GM12873 (cell line): Measurements from ENCODE around the gene PSMA8.

Source experiments
- TF ChIP-seq, protein P1 (sequence below): IDR thresholded peaks from 2 replicates; pipeline ENCODE4 v1.5.1; 2012; ENCODE audit warnings: low read depth, mild to moderate bottlenecking, moderate library complexity, low read length, control low read depth; ENCODE audit not compliant: insufficient read depth; ENCODE audit errors: missing control alignments

PSMA8 gene

DNA sequence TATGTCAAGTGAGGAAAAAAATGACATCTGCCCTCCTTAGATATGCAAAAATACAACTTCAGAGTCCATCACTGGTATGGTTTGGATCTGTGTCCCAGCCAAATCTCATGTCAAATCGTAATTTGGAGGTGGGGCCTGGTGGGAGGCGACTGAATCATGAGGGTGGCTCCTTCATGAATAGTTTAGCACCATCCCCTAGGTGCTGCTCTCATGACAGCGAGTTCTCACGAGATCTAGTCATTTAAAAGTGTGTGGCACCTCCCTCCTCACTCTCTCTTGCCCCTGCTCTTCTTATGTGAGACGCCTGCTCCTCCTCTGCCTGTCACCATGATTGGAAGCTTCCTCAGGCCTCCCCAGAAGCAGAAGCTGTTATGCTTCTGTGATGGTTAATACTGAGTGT lies 5.9 kb upstream of the PSMA8 start:
- TF ChIP-seq, protein P1, sequence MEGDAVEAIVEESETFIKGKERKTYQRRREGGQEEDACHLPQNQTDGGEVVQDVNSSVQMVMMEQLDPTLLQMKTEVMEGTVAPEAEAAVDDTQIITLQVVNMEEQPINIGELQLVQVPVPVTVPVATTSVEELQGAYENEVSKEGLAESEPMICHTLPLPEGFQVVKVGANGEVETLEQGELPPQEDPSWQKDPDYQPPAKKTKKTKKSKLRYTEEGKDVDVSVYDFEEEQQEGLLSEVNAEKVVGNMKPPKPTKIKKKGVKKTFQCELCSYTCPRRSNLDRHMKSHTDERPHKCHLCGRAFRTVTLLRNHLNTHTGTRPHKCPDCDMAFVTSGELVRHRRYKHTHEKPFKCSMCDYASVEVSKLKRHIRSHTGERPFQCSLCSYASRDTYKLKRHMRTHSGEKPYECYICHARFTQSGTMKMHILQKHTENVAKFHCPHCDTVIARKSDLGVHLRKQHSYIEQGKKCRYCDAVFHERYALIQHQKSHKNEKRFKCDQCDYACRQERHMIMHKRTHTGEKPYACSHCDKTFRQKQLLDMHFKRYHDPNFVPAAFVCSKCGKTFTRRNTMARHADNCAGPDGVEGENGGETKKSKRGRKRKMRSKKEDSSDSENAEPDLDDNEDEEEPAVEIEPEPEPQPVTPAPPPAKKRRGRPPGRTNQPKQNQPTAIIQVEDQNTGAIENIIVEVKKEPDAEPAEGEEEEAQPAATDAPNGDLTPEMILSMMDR = no peak

DNA sequence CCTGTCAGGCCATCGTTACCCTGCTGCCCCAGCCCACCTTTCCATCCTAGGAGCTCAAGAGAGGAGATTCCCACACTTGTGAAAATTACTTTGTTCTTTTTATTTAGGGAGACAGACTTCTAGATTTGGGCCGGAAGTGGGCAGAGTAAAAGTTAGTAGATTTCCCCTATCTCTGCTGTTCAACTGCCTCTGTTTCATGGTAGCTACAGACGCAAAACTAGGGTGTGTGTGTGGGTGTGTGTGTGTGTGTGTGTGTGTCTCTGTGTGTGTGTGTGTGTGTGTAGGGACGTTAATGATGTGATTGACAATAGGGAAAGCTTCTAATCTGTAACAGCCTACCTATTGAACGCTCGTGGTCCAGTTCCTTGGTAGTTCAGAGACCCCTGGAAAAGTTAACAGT lies 438 bp downstream of the PSMA8 start:
- TF ChIP-seq, protein P1 = no peak

DNA sequence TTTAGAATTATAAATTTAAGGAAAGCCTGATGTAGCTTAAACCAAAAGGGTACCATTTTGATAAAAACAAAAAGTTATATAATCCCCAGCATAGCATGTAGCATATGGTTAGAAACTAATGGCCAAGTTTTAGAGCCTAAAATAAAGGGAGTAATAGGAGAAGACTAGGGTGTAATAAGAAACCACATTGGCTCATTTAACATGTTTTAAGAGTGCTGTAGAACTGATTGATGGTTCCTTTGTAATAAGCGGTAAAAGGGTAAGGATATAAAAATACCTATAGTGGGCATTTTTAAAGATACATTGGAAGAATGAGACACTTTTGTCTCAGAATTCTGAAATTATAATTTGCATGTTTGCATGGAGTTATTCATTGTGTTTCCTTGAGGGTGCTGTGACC lies 1.9 kb downstream of the PSMA8 start:
- TF ChIP-seq, protein P1 = no peak

DNA sequence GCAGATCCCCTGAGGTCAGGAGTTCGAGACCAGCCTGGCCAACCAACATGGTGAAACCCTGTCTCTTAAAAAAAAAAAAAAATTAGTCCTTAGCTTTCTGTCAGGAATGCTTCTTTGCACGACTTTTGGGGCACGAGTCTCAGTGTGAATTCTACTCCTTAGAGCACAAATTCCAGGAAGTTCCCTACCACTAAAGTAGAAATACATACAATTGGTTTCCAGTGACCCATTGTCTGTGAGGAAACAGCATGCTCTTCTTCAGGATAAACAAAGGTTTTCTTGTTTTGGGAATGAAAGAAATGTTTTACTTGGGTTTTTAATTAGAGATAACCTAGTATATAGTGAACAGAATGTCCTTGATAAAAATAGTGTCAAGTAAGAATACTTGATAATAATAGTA lies 23.7 kb downstream of the PSMA8 start:
- TF ChIP-seq, protein P1 = no peak

DNA sequence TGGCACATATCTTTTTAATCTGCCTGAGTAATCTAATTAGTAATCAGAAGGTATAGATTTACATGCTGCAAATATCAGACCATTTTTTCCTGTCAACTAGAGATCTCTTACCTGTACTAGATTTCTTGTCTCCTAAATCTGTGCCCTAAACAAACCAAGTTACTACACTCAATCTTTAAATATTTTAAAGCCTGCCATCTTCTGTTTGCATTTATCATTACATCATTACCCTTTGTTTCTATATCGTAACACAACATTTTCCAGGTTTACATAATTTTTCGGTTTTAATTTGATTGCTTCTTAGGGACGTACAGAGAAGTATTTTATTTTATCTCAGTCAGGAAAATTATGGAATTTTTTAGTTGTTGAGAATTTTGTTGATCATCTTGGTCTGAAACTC lies 25.7 kb downstream of the PSMA8 start:
- TF ChIP-seq, protein P1 = no peak

DNA sequence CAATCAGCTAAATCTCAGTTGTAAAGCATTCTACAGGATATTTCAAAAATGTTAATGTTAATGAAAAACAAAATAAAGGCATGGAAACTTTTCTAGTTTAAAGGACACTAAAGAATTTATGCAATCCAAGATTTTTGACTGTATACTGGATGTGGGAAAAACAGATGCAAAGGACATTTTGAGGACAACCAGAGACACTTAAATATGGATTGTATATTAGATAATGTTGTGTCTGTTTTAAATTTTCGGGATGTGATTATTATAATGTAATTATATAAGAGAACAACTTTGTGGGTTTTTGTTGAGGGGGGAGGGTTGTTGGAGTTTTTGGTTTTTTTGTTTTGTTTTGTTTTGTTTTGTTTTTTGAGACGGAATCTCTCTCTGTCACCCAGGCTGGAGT lies 30.9 kb downstream of the PSMA8 start:
- TF ChIP-seq, protein P1 = no peak

DNA sequence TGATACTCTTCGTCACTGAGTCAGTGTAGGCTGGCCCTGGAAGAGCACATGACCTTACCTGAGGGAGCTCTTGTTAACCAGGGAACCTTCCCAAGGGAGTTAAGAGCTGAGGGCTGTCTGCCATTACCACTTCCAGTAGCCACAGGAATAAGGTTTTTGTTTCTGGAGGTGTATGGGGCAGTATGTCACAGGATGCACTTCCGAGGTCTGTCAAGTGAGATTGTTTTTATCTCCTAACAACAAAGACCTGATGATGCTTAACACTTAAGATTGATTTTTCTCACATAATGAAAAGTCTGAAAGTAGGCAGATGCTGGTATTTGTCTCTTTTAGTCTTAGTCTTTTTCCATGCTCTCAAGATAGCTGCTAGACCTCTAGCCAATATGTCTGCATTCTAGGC lies 41.8 kb downstream of the PSMA8 start:
- TF ChIP-seq, protein P1 = no peak
